ENCODE data around the gene SLC8A2. TPM values are rescaled to one million over a fixed set of nuclear protein-coding genes. Genes with fewer than 3 reads are reported as not detected.
A peak's percentile ranks its signal among the peaks of the same experiment; 100 is the strongest.

Gene SLC8A2
- total RNA-seq, 2 experiments from 2014 or later, result 0.18 to 0.43 TPM

DNA sequence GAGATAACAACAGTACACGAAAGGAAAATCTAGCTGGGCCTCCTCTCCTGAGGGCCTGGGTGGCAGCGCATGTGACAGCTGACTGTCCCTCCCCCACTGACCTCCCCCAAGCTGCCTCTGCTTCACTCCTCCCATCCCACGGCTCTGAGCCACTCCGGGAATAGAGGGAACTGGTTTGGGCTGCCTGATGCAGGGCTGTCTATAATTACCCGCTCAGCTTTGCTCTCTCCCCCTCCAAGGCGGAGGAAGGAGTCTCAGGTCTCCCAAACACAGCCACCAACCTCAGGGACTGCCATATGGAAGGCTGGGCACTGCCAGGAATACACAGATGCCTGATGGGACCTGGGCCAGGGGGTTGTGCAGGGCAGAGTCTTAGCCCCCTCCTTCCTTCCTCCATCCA lies 35.3 kb upstream of the SLC8A2 start:
- POLR2A ChIA-PET, result interaction anchor here (1.3 to 1.6 kb wide), 2 partner anchors 12 to 19 kb away, joined by 4 to 6 read pairs; no protein-coding TSS in a partner anchor
- TF ChIP-seq, protein P1, sequence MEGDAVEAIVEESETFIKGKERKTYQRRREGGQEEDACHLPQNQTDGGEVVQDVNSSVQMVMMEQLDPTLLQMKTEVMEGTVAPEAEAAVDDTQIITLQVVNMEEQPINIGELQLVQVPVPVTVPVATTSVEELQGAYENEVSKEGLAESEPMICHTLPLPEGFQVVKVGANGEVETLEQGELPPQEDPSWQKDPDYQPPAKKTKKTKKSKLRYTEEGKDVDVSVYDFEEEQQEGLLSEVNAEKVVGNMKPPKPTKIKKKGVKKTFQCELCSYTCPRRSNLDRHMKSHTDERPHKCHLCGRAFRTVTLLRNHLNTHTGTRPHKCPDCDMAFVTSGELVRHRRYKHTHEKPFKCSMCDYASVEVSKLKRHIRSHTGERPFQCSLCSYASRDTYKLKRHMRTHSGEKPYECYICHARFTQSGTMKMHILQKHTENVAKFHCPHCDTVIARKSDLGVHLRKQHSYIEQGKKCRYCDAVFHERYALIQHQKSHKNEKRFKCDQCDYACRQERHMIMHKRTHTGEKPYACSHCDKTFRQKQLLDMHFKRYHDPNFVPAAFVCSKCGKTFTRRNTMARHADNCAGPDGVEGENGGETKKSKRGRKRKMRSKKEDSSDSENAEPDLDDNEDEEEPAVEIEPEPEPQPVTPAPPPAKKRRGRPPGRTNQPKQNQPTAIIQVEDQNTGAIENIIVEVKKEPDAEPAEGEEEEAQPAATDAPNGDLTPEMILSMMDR (IDR thresholded peaks at IDR 0.05), result no peak

DNA sequence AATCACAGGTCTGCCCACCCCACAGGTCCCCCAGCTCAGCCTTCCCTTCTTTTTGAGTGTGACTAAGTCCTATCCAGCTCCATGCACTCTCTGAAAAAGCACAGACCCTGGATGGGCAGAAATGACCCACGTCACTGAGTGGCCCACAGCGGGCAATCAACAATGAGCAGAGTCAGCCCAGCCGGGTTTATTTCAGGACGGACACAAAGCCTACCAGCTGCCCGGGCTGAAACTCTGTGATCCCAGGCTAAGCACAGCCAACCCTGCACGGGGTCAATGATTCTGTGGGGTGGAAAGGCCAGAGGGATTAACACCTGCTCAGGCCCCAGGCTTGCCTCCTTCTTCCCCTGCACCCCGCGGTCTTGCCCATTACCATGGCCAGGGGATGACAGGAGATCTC lies 34.8 kb upstream of the SLC8A2 start:
- TF ChIP-seq, protein P1 (IDR thresholded peaks at IDR 0.05), result no peak
- Mint-ChIP-seq H3K9me3 (no peaks in the 10 kb centered on the region), H3K4me1 (ENCODE audit: low read depth) (peaks cover 15% of the 10 kb centered on the region), H3K36me3 (ENCODE audit: low read depth) (peaks cover 2% of the 10 kb centered on the region), H3K27me3 (no peaks in the 10 kb centered on the region), H3K27ac (no peak overlapping the region), H3K4me3 (no peak overlapping the region)
- no peak for ATAC-seq
- no peak for DNase-seq
- ChIA-PET CTCF (interaction anchor here (1.0 kb wide), 1 partner anchor 206 kb away, joined by 3 read pairs; no protein-coding TSS in a partner anchor), POLR2A (interaction anchor here (1.3 to 1.6 kb wide), 3 partner anchors 9 to 18 kb away, joined by 4 to 6 read pairs (median 4); partner anchors contain the start of gene NAPA)
- intact Hi-C loops (cut with micrococcal nuclease), result no loop called here

More for the DNA sequence above, 35.3 kb upstream of the SLC8A2 start:
- CTCF ChIA-PET, result interaction anchor here (1.0 kb wide), 1 partner anchor 206 kb away, joined by 3 read pairs; no protein-coding TSS in a partner anchor
- H3K36me3 Mint-ChIP-seq (ENCODE audit: low read depth), result no peaks in the 10 kb centered on the region
- intact Hi-C loops (cut with micrococcal nuclease), result no loop called here
- peak overlapping the region; percentile 46 for H3K27ac Mint-ChIP-seq
- no peak for ATAC-seq
- no peaks in the 10 kb centered on the region for H3K9me3 Mint-ChIP-seq
- DNase-seq, result no peak
- no peaks in the 10 kb centered on the region for H3K27me3 Mint-ChIP-seq
- peaks cover 21% of the 10 kb centered on the region for H3K4me1 Mint-ChIP-seq (ENCODE audit: low read depth)
- H3K4me3 Mint-ChIP-seq, result no peak overlapping the region

DNA sequence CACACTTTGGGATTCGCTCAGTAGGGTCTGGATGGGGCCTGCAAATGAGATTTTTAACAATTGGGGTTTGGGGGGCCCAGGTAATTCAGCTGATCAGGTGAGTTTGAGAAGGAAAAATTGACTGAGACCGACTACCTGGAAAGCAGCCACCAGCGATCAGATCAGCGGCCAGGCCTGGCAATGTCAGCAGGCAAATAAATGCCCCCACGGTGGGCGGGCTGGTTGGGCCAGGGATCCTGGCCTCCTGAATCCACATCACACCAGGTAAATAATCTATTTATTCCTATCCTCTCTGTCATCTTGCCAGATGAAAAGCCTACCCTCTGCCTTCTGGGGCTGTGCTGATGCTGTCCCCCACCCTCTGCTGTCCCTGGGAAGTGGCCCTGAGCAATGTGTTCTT lies 33.8 kb upstream of the SLC8A2 start:
- CTCF ChIA-PET, result no interaction called here
- Mint-ChIP-seq H3K36me3 (ENCODE audit: low read depth) (peaks cover 2% of the 10 kb centered on the region), H3K4me1 (ENCODE audit: low read depth) (peaks cover 13% of the 10 kb centered on the region), H3K4me3 (no peak overlapping the region), H3K9me3 (no peaks in the 10 kb centered on the region), H3K27ac (no peak overlapping the region), H3K27me3 (no peaks in the 10 kb centered on the region)
- ATAC-seq (no peak), DNase-seq (no peak)
- intact Hi-C loops (cut with micrococcal nuclease), result no loop called here
- TF ChIP-seq, protein P1 (IDR thresholded peaks at IDR 0.05), result no peak
- POLR2A ChIA-PET, result interaction anchor here (1.4 kb wide), 1 partner anchor 10 kb away, joined by 4 read pairs; the partner anchor contains the start of gene NAPA

DNA sequence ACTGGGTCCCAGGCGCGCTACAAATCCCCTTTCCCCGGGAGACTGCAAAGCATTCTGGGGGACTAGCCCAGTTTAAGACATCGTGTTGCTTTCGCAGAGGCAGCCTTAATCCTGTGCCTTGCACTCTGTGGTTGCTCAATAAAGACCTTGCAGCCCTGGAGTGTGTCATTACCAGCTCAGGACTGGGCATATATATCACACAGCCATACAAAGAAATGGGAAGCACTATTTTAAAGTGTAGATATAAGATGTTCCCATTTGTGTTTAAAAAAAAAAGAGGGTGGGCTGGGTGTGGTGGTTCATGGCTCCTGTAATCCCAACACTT lies 32.1 kb upstream of the SLC8A2 start:
- Mint-ChIP-seq H3K27me3 (no peaks in the 10 kb centered on the region), H3K9me3 (no peaks in the 10 kb centered on the region), H3K4me3 (no peak overlapping the region), H3K4me1 (ENCODE audit: low read depth) (no peaks in the 10 kb centered on the region), H3K36me3 (ENCODE audit: low read depth) (peaks cover 2% of the 10 kb centered on the region), H3K27ac (no peak overlapping the region)
- TF ChIP-seq, protein P1 (IDR thresholded peaks at IDR 0.05), result no peak
- ATAC-seq (no peak), DNase-seq (no peak)
- intact Hi-C loops (cut with micrococcal nuclease), result no loop called here
- ChIA-PET POLR2A (interaction anchor here (1.8 kb wide), 1 partner anchor 10 kb away, joined by 4 read pairs; no protein-coding TSS in a partner anchor), CTCF (interaction anchor here (1.1 to 2.3 kb wide), 3 partner anchors 12 to 203 kb away, joined by 3 to 6 read pairs (median 5); partner anchors contain the start of gene NAPA)

DNA sequence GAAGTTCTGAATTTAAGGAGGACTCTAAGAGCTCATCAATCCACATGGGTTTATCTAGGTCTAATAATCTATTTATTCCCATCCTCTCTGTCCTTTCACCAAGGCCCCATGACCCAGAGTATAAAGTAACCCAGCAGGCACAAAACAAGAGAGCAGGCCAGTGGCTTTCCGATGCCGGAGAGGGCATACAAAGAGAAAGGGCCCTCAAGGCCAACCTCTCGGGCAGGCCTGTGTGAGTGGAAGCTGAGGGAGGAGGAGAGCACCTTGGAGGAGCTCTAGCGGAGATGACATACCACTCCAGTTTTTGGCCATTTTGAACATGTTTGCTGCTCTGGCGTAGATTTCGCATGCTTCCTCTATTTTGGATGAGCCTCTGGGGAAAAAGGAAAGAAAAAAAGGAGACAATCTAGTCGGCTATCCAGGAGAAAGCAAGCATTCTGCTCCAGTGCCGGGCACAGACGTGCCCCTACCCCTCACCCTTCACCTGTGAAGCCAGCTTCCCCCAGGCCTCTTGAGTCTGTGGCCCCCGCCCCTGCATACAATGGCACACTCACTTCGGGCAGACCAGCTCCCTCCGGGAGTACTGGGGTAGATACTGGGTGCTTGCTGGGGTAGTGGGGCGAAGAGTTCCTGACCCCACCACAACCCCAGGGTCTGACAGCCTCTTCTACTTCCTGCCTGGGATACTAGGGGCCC lies 31.6 kb upstream of the SLC8A2 start:
- Mint-ChIP-seq H3K36me3 (ENCODE audit: low read depth) (peaks cover 2% of the 10 kb centered on the region), H3K4me3 (no peak overlapping the region), H3K27me3 (no peaks in the 10 kb centered on the region), H3K27ac (no peak overlapping the region), H3K4me1 (ENCODE audit: low read depth) (no peaks in the 10 kb centered on the region), H3K9me3 (no peaks in the 10 kb centered on the region)
- intact Hi-C loops (cut with micrococcal nuclease), result no loop called here
- ChIA-PET CTCF (interaction anchor here (1.1 to 2.3 kb wide), 4 partner anchors 12 to 204 kb away, joined by 3 to 6 read pairs (median 4); partner anchors contain the start of gene NAPA), POLR2A (interaction anchor here (1.8 kb wide), 1 partner anchor 11 kb away, joined by 4 read pairs; no protein-coding TSS in a partner anchor)
- ATAC-seq, result no peak
- TF ChIP-seq, protein P1 (IDR thresholded peaks at IDR 0.05), result no peak
- DNase-seq, result no peak

Data from activated CD8-positive, alpha-beta T cell treated with anti-CD3 and anti-CD28 coated beads for 36 hours (primary cell).